Measurements from ENCODE around the gene TEX28. TPM values are rescaled to one million over a fixed set of nuclear protein-coding genes. Genes with fewer than 3 reads are reported as not detected.
"Not testable (repeated sequence)": the region's sequence is repeated elsewhere in the genome, so short reads cannot be mapped to it uniquely, and the experiment has no call there.

Gene TEX28
- total RNA-seq, 1 donor from 2014 or later: not detected

- DNase-seq (ENCODE audit: low spot score) (no peak), ATAC-seq (no peak)
- intact Hi-C loops (cut with DNase I): no loop called here
These were observed 18.2 kb upstream of the TEX28 start for GRCh38 chrX:154313147-154313546.

DNA sequence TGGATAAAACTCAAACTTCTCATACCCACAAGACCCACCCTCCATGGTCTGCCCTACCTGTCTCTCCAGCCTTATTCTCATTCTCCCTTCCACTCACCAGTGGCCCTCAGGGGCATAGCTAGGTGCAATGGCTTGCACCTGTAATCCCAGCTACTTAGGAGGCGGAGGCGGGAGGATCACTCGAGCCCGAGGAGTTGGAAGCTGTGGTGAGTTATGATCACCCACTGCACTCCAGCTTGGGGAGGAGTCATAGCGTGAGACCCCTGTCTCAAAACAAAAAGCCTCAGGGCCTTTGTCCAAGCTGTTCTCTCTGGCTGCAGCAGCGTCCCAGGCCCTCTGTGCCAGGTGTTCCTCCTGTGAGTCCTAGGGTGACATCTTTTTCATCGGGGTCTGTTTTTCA is 17.2 kb upstream of the TEX28 start:
- ATAC-seq: no peak
- intact Hi-C loops (cut with DNase I): no loop called here
- no peak for DNase-seq (ENCODE audit: low spot score)

- intact Hi-C loops (cut with DNase I): no loop called here
- no peak for DNase-seq (ENCODE audit: low spot score)
- no peak for ATAC-seq
These were observed 16.0 kb upstream of the TEX28 start for GRCh38 chrX:154310616-154311536.

- intact Hi-C loops (cut with DNase I): no loop called here
- no peak for DNase-seq (ENCODE audit: low spot score)
- no peak for ATAC-seq
These were observed 14.3 kb upstream of the TEX28 start for GRCh38 chrX:154309041-154309775.

DNA sequence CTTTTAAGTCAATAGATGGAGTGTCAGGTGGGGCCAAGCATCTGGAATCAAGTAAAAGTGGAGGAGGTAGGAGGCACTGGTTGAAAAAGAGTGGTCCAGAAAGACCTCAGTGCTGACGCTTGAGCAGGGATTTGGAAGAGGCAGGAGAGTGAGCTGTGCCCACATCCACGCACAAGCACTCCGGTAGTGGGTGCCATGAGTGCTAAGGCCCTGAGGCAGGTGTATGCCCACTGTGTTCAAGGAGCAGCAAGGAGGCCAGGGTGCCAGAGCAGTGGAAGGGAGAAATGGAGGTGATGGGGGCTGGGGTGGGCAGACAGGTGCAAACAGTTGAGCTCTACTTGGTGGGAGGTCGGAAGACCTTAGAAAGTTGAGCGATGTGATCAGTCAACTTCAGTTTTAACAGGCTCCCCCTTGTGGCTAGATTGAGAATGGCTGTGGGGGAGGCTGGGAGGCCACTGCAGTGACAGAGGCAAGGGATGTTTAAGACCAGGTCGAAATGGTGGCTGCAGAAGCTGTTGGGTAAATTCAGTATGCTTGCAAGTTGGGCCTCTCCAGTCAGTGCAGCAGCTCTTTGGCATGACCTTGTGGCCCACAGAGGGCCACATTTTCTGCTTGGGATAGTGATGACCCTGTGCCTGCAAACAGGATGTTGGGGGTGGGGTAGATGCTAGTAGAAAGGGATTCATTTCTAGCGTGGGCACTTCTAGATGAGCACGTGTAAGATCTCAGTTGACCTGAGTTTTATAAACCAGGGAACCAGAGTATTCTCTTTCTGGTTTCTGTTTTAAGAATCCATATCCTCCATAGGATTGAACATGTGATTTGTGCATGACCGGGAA is 13.4 kb upstream of the TEX28 start:
- ATAC-seq: peak; percentile 58
- DNase-seq (ENCODE audit: low spot score): peak; percentile 77
- intact Hi-C loops (cut with DNase I): no loop called here

DNA sequence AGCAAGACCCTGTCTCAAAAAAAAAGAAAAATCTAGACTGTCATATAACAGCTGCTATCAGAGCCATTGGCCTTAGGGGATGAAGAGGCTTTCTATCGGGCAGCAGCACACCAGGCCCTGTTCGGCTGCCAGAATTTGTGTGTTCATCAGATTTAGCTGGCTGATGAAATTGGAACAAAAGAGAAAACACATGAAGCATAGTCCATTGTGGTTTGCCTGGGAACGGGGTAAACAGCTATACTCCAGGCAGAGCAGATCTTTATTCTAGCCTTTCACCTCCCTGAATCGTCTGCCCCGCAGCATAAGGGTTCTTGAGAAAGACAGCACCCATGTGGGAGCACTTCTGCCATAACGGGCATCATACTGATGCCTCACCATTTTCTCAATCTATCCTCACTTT is 12.3 kb upstream of the TEX28 start:
- intact Hi-C loops (cut with DNase I): no loop called here
- DNase-seq (ENCODE audit: low spot score) (no peak), ATAC-seq (peak; percentile 62)

DNA sequence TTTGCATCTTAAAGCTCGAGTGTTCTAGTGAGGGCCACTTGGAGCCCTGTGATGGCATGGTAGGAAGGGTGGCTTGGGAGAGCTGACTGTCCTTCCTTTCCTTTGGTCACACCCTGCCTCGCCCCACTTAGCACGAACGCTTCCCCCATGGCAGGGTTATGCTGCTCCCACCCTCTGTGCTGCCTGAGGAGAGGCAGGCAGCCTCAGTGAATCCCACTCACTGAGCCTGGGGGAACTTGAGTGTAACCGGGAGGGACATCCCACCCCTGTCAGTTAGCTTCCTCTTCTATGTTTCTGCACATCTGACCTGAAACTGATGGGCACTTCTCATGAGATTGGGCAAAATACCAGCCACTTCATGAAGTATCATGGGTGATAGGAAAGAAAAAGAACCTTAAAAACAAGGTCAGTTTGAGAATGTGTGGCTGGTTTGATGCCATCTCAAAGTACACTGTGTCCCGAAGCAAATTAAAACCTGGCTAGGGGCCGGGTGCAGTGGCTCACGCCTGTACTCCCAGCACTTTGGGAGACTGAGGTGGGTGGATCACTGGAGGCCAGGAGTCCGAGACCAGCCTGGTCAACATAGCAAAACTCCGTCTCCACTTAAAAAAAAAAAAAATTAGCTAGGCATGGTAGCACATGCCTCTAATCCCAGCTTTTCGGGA is 10.7 kb upstream of the TEX28 start:
- ATAC-seq (no peak), DNase-seq (ENCODE audit: low spot score) (no peak)
- intact Hi-C loops (cut with DNase I): no loop called here

DNA sequence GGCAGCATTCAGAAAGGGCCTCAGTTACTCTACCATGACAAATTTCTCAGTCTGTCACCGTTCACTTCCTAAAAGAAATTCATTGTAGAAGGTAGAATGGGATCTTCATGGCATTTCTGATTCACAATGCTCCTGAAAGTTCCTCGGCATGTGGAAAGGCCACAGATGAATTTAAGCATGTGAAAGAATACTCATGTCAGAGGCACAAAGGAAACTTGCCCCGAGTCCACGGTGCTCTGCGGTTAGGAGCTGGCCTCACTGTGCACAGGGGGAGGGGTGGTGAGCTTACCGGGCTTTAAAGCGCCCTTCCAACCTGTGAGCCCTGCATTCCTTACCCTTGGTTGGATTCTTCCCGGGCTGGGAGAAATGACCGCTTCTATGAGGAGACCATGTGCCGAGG is 9.9 kb upstream of the TEX28 start:
- intact Hi-C loops (cut with DNase I): no loop called here
- no peak for DNase-seq (ENCODE audit: low spot score)

GRCh38 chrX:154303476-154303875 is 8.6 kb upstream of the TEX28 start:
- intact Hi-C loops (cut with DNase I): no loop called here
- DNase-seq (ENCODE audit: low spot score) (no peak), ATAC-seq (no peak)

More for the DNA sequence above, 9.9 kb upstream of the TEX28 start:
- no peak for ATAC-seq

DNA sequence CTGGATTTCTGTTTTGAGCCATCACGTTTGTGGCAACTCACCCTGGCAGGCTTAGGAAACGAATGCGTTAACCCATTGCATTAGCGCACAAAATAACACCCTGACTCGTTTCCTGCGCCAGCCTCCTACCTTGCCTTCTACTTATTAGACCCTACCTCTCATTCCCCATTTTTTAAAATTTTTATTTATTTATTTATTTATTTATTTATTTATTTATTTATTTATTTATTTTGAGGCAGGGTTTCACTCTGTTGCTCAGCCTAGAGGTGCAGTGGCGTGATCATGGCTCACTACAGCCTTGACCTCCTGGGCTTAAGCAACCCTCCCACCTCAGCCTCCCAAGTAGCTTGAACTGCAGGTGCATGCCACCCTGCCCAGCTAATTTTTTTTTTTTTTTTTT is 8.1 kb upstream of the TEX28 start:
- ATAC-seq; DNase-seq (ENCODE audit: low spot score); intact Hi-C loops (cut with DNase I): not testable (repeated sequence)

DNA sequence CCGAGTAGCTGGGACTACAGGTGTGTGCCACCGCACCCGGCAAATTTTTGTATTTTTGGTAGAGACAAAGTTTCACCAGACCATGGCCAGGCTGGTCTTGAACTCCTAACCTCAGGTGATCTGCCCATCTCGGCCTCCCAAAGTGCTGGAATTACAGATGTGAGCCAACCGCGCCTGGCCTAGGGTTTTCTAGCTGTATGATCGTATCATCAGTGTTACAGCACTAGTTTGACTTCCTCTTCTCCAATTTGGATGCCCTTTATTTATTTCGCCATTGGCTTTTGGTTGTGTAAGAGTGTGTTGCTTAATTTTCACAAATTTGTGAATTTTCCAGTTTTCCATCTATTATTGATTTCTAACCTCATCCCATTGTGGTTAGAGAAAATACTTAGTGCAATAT is 5.9 kb upstream of the TEX28 start:
- ATAC-seq (no peak), DNase-seq (ENCODE audit: low spot score) (no peak)
- intact Hi-C loops (cut with DNase I): no loop called here

- DNase-seq (ENCODE audit: low spot score) (no peak), ATAC-seq (no peak)
- intact Hi-C loops (cut with DNase I): no loop called here
These were observed 3.4 kb upstream of the TEX28 start for GRCh38 chrX:154298312-154298711.

- DNase-seq (ENCODE audit: low spot score): no peak
- ATAC-seq: no peak
- intact Hi-C loops (cut with DNase I): no loop called here
These were observed 1.8 kb upstream of the TEX28 start for GRCh38 chrX:154296731-154297130.

DNA sequence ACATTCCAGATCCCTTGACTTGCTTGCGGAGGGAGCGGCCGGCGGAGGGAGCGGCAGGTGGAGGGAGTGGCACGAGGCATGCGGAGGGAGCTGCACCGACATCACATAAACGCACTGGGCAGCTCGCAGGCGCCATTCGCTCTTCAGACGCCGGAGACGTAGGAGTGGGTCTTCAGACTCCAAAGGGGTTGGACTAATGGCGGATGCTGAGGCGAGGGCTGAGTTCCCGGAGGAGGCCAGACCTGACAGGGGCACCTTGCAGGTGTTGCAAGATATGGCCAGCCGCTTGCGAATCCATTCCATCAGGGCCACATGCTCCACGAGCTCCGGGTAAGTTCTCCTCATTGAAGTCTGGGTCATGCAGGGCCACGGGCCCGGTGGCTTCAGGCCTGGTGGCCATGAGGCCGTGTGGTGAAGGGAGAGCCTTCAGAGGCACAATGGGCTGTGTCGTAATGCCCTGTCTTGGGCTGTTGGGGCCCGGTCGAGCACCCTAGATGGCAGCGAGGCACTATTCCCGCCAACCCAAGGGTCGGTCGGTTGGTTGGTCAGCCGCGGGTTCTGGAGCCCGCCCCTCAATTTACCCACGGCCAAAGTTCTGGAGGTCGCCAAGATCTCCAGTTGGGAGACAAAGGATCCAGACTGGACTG is 863 bp upstream of the TEX28 start, which contains the start of gene TKTL1:
TKTL1 (plus strand) TSS at position 132 of the 647 bp plus-strand sequence; CDS start at position 197, 65 bp downstream.
- intact Hi-C loops (cut with DNase I): no loop called here
- ATAC-seq (no peak), DNase-seq (ENCODE audit: low spot score) (no peak)

- intact Hi-C loops (cut with DNase I); ATAC-seq; DNase-seq (ENCODE audit: low spot score): not testable (repeated sequence)
These were observed 8.5 kb downstream of the TEX28 start for GRCh38 chrX:154286406-154286805.

GRCh38 chrX:154284489-154285338 is 10.2 kb downstream of the TEX28 start:
- intact Hi-C loops (cut with DNase I): not testable (repeated sequence)
- peak; percentile 92 for ATAC-seq

DNA sequence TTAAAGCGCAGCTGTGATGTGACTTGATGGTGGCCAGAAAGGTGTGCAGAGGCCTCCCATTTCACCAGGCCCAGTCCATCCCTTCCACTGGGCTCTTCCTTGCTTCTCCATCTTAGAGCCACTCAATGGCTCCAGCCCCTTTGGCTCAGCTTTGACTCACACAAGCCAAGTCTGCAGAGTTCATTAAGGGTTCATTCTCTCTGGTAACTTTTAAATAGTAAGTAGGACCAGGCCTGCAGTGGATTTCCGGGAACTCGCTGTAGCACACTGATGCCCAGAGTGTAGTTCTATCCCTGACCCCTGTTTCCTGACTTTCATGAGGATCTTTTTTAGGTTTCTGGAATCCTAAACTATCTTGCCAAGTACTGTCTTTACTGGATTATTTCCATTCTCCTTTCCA is 25.7 kb downstream of the TEX28 start:
- intact Hi-C loops (cut with DNase I): not testable (repeated sequence)
- ATAC-seq: peak; percentile 87

More at GRCh38 chrX:154284489-154285338, 10.2 kb downstream of the TEX28 start:
- DNase-seq (ENCODE audit: low spot score): not testable (repeated sequence)

More for the DNA sequence above, 25.7 kb downstream of the TEX28 start:
- not testable (repeated sequence) for DNase-seq (ENCODE audit: low spot score)

All from sciatic nerve (tissue), 2 donors.